Uterus (tissue), 2 donors: ENCODE results near the gene HAVCR2.

Experiments
- POLR2A ChIP-seq, 2 donors: fragments of 450-650 bp; IDR thresholded peaks; one replicate each; pipeline ENCODE4 v1.6.1; 2016; ENCODE audit warnings: antibody characterized with exemption in 2 of 2, mild to moderate bottlenecking in 1 of 2, moderate library complexity in 1 of 2
- TF ChIP-seq, protein P1 (sequence below), 4 experiments: fragments of 200-600 bp in 2 of 4; fragments of 450-650 bp in 2 of 4; sonication (generic) in 2 of 4; IDR thresholded peaks; one replicate each; pipeline ENCODE4 v1.5.1; 2016 to 2019; ENCODE audit warnings: antibody characterized with exemption in 4 of 4, mild to moderate bottlenecking in 2 of 4, moderate library complexity in 1 of 4

DNA sequence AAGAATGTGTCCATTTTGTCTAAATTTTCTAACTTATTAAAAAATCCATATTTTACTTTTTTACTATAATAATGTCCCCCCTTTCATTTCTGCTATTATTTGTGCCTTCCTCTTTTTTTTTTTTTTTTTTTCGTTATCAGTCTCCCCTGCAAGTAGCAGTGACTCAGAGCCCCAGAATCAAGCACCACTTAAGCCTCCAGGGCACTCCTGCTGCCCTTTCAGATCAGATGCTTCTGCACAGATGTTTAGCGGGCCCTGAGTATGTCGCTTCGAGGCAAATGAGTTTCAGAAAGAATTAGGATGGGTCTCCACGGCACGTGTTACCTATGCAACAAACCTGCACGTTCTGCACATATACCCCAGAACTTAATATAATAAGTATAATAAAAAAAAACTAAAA, 22.1 kb upstream of the HAVCR2 start:
- TF ChIP-seq, protein P1, sequence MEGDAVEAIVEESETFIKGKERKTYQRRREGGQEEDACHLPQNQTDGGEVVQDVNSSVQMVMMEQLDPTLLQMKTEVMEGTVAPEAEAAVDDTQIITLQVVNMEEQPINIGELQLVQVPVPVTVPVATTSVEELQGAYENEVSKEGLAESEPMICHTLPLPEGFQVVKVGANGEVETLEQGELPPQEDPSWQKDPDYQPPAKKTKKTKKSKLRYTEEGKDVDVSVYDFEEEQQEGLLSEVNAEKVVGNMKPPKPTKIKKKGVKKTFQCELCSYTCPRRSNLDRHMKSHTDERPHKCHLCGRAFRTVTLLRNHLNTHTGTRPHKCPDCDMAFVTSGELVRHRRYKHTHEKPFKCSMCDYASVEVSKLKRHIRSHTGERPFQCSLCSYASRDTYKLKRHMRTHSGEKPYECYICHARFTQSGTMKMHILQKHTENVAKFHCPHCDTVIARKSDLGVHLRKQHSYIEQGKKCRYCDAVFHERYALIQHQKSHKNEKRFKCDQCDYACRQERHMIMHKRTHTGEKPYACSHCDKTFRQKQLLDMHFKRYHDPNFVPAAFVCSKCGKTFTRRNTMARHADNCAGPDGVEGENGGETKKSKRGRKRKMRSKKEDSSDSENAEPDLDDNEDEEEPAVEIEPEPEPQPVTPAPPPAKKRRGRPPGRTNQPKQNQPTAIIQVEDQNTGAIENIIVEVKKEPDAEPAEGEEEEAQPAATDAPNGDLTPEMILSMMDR (IDR thresholded peaks at IDR 0.05), result no peak
- no peak for TF ChIP-seq POLR2A (IDR thresholded peaks at IDR 0.05)
